DMS153 treated with DMSO at 0.1 percent for 48 hours (cell line): ENCODE results near the gene R3HDM4.

ENCODE experiments used
- DNase-seq: peaks from one replicate; lab custom pipeline; 2025; ENCODE audit not compliant: unreplicated experiment; lab: John Stamatoyannopoulos, UW

The R3HDM4 gene

DNA sequence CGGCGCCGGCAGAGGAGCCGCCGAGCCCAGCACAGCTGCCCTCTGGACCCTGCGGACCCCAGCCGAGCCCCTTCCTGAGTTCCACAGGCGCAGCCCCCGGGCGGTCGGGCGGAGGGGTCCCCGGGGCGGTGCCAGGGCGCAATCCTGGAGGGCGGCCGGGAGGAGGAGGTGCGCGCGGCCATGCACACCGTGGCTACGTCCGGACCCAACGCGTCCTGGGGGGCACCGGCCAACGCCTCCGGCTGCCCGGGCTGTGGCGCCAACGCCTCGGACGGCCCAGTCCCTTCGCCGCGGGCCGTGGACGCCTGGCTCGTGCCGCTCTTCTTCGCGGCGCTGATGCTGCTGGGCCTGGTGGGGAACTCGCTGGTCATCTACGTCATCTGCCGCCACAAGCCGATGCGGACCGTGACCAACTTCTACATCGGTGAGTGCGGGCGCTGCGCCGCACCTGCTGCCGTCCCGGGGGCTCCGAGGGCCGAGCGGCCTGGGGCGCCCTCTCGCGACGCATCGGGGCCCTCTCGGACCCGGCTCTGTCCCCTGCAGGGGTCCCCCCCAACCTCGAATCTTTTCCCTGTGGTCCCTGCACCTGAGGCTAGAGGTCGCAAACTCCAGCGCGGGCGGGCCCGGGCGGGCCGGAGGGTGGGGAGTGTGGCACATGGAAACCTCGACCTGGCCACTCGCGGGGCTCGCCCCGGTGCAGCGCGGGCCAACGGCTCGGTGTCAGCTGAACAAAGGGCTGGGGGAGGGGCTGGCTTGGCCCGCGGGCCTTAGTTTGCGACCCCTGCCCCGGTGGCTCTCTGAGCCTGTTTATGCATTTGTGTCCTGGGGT lies 4.5 kb upstream of the R3HDM4 start, which contains the start of gene KISS1R:
TSS of gene KISS1R (plus strand) at position 11 of the 829 bp plus-strand sequence. CDS start at position 181, 170 bp downstream.
- DNase-seq: no peak

DNA sequence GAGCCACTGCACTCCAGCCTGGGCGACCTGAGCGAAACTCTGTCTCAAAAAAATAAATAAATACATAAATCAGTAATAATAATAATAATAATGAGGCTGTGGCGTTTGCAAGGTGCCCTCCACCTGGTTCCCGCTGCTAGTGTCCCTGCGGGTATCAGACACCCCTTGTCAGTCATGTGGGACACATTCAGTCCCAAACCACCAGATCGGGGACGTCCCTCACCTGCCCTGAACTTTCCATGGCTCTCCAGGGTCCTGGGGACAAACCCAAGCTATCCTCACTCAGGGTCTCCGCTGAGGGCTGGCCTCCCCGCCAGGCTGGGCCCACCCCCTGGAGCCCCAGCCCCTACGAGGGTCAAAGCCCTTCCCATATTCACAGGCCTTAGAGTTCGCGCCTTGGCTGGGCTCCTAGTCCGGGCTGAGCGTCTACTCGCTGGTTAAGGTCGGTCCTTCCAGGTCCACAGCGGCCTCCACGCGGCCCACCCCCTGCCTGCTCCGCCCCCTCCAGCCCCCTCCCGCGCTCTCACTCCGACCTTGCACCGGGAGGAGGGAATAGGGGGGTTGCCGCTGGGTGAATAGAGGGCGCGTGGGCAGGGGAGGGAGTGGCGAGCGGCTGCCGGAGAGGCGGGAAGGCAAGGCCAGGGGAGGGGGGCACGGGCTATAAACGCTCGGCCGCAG lies 3.8 kb upstream of the R3HDM4 start:
- no peak for DNase-seq

DNA sequence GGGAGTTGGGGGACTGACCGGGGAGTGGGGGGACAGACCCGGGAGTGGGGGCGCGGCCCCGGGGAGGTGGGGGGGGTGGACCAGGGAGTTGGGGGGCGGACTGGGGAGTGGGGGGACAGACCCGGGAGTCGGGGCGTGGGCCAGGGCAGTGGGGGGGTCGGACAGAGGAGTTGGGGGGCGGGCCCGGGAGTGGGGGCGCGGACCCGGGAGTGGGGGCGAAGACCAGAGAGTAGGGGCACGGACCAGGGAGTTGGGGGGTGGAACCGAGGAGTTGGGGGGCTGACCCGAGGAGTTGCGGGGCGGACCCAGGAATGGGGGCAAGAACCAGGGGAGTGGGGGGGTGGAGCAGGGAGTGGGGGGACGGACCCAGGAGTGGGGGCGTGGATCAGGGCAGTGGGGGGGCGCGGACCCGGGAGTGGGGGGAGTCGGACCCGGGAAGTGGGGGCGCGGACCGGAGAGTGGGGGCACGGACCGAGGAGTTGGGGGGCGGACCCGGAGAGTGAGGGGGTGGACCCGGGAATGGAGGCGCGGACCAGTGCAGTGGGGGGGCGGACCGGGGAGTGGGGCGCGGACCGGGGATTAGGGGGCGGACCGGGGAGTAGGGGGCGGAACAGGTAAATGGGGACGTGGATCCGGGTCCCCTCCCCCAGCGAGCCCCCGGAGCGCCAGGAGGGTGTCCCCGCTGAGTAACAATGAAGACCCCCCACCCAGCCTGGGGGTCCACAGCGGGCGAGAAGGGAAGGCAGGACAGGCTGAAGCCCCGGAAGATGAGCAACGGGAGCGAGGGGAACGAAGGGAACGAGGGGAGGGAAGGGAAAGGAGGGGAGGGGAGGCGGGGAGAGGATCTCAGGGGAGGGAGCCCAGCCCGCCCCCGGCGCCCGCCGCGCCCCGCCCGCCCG lies 589 bp downstream of the R3HDM4 start:
- no peak for DNase-seq

DNA sequence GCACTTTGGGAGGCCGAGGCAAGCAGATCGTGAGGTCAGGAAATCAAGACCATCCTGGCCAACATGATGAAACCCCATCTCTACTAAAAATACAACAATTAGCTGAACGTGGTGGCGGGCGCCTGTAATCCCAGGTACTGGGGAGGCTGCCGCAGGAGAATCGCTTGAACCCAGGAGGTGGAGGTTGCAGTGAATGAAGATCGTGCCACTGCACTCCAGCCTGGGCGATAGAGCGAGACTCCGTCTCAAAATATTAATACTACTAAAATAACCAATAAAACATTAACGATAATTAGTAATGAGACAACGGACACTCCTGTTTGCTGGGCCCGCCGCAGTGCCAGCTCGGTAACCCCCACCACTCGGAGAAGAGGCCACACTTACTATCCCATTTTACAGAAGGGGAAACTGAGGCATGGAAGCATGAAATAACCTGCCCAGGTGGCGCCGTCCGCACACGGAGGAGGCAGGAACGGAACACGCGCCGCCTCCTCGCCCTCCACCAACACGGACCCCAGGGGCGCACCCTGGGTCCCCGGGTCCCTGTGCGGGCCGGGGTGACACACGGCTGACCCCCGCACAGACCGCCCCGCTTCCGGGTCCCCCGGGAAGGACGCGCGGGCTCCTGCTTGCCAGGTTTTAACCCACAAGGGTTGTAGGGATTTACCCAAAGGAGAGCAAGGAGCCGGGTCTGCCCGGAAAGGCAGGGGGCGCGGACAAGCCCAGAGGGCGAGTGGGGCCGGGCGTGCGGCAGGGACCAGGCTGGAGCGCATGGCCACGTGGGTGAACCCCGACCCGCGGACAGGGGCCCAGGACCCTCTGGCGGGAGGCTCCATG lies 1.6 kb downstream of the R3HDM4 start:
- DNase-seq: no peak

DNA sequence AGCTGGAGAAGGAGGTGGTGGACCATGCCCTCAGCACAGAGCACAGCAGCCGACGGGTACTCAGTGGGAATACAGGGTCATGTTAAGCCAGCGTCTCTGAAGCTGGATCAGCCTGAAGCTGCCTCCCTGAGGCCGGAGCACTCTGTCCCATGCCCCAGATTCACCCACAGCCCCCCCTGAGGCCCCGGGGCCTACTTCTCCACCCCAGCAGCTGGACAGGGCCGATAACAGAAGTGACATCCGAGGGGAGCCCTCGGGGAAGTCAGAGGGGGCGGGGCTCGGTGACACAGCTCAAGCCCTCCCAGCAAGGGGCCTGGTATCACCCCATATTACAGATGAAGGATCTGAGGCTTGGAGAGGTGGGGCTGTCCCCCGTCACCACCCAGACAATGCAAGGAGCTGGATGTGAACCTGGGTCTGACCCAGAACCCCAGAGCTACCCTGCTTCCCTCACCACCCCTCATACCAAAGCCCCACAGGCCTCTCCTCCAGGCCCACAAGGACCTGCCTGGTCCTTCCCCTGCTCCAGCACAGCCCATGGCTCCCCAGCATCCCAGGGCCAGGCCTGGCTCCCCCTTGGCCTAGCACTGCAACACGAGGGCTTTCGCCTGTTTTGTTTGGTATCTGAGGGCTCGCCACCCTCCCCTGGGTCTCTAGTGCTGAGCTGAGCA lies 5.7 kb downstream of the R3HDM4 start:
- no peak for DNase-seq

DNA sequence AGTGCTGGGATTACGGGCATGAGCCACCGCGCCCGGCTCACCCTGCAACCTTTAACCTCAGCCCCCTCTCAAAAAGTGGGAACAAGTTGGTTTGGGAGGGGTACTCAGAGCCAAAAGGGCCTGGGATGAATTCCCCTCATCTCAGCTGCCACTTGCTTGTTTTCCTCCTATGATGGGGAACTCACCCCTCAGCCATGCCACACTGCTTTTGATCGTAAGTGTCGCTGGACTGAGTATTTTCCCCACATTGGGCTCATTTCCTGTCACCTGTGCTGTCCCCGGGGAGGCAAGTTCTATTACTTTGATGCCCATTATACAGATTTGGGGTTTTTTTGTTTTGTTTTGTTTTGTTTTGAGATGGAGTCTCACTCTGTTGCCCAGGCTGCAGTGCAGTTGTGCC lies 6.5 kb downstream of the R3HDM4 start:
- no peak for DNase-seq

DNA sequence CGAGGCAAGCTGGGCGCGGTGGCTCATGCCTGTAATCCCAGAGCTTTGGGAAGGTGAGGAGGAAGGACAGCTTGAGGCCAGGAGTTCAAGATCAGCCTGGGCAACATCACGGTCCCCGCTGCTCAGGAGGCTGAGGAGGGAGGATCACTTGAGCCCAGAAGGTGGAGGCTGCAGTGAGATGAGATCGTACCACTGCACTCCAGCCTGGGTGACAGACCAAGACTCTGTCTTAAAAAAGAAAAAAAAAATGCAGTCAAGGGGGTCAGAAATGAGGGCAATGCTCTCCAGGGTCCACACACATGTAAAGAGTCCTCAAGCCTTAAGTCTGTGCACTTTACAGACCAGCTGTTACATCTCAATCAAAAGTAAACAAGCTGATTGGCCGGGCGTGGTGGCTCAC lies 8.5 kb downstream of the R3HDM4 start:
- no peak for DNase-seq

DNA sequence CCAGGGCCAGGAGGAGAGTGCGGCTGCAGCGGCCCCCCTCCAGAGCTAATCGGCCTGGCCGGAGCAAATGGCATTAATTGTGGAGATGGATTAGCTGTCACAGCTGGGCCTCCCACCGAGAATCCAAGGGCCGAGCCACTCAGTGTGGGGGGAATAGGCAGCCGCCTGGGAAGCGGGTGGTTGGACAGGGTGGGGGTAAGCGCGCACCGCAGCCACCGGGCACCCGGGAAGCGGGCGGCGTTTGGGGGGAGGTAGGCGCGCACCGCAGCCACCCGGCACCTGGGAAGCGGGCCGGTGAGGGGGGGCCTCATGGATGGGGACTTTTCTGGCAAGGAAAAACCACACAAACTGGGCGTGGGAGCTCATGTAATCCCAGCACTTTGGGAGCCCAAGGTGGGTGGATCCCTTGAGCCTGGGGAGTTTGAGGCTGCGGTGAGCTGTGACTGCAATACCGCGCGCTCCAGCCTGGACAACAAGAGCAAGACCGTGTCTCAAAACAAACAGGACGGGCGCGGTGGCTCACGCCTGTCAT lies 9.7 kb downstream of the R3HDM4 start:
- no peak for DNase-seq

DNA sequence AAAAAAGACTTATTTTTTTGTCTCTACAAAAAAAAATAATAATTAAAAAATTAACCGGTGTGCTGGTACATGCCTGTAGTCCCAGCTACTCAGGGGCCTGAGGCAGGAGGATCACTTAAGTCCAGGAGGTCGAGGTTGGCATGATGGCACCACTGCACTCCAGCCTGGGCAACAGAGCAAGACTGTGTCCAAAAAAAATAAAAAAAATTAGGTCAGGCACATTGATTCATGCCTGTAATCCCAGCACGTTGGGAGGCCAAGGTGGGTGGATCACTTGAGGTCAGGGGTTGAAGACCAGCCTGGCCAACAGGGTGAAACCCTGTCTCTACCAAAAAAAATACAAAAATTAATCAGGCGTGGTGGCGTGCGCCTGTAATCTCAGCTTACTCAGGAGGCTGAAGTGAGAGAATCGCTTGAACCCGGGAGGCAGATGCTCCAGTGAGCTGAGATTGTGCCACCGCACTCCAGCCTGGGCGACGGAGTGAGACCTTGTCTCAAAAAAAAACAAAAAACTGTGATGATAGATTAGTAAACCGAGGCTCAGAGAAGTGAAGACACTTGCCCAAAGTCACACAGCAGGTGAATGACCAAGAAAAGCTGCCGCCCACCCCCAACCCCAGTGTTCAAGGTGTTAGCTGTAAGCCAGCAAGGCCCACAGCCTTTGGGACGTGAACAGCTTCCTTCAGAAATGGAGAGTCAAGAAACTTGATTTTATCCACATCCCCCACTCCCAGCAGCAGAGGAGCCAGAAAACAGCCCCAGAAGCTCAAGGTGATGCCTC lies 10.4 kb downstream of the R3HDM4 start:
- DNase-seq: no peak

DNA sequence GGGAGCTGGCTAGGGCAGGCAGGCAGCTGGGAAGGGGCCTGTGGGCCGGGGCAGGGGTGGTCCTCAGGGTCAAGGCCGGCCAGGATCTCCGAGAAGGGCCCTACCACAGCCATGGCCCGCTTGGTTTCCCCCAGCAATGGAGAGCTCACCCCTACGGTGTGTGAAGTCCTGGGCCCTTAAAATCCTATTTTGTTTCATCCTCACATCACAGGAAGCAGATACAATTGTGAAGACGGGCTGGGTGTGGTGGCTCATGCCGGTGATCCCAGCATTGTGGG lies 11.0 kb downstream of the R3HDM4 start:
- DNase-seq: no peak

DNA sequence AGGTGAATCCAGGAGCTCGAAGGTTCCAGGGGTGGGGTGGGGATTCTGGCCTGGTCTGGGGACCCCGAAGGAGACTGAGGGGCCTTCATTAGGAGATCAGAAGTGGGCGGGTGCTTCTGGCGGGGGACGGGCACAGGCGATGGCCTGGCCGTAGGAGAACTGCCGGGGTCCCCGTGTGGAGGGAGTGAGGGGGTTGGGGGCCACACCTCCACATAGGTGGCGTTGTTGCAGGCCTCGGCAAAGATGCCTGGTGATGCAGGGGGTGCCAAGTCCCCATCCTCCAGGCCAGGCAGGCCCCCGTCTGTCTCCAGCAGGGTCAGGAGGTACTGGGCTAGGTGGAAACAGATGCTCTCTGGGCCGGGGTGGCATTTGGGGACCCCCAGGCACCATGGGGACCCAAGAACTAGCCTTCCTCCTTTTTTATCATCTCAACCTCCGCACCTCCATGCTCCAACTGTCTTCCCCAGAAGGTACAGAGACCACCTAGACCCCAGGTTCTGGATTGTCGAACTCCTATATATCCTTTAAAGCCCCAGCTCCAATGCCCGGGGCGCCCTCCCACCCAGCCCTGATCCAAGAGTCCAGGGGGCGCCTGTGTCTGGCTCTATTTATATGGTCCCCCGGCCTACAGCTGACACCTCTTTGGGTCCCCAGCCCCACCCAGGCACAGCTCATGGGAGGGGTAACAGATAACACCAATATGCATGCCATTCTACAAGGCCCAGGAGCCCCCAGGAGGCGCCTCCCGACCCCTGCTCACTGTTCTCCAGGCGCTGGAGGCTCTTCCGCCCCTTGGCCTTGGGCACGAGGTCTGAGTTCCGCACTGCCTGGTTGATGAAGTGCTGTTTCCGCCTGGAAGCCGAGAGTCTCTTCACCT lies 11.6 kb downstream of the R3HDM4 start:
- DNase-seq: no peak

DNA sequence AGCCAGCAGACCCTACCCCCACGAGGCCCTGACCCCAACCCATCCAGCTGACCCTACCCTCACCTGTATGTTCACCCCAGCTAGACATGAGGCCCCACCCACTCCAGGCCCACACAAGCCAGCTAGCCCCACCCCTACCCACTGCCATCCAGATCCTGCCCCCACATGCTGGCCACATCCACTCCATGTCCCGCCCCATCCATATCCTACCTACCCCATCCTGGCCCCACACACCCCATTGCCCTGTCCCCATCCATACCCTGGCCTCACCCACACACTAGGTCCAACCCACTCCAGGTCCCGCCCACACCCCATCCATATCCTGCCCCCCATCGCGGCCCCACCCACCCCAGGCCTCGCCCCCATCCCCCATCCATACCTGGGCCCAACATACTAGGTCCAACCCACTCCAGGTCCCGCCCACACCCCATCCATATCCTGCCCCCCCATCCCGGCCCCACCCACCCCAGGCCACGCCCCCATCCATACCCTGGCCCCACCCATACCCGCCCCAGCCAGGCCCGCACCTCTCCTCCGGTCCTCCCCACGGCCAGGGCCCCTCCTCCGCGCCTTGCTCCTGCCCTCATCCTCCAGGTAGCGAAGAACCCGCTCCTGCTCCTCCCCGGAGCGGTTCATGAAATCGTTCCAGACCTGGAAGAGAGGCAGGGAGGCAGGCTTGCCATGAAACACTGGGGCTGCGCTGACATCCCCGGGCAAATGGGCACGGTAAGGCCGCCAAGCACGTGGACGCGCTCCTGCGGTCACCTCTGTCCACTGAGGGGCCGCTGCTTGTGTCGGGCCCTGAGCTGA lies 12.5 kb downstream of the R3HDM4 start:
- no peak for DNase-seq

DNA sequence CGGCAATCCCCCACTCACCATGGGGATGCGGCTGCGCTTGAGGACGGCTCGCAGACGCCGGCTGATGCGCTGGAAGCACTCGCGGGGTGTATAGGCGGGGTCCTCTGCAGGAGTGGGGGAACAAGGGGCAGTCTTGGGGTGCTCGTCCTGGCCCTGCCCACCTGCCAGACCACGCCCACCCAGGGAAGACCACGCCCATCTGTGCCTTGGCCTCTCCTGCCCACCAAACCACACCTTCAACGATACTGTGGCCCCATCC lies 13.0 kb downstream of the R3HDM4 start:
- DNase-seq: no peak

DNA sequence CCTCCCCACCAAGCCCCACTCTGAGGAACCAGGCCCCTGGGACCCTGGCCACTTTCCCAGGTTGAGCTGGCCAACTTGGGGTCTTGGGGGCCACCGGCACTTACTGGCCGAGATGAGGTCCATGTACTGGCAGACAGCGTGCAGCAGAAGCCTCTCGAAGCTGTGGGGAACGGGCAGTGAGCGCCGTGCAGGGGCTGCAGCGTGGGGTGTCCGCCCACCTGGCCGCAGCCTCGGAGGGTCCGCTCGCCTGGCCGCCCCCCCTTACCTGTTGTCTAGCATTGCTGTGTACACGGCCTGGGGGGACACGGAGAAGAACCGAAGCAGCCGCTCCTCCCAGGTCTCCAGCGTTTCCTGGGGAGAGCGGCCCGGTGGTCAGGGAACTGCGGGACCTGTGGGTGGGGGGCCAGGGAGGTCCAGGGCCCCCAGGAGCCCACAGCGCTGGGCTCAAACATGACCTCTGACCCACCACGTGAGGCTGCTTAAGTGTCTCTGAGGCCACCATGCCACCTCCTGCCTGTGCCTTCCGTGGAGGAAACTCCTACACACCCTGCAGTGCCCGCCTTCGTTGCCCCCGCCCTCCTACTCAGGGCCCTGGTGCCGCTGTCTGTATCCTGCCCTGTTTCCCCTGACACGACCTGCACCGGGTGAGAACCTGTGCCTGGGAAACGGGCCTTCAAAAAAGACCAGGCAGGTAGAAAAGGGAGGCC lies 13.5 kb downstream of the R3HDM4 start:
- no peak for DNase-seq

DNA sequence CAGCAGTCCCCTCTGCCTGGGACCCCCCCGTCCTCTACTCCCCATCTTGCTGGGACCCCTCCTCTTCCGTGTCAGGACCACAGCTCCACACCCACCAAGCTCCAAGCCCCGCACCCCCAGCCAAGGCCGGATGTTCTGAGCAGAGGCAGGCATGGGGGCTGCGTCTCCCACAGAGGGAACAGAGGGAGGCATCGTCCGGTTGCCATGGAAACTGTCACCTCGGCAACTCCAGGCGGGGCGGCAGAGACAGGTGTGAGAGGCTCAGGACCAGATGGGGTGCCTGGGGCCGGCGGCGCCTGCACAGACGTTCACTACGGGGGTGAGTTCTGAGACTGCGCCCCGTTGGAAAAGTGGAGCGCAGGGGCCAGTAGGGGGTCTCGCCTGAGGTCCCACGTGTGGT lies 14.4 kb downstream of the R3HDM4 start:
- no peak for DNase-seq

DNA sequence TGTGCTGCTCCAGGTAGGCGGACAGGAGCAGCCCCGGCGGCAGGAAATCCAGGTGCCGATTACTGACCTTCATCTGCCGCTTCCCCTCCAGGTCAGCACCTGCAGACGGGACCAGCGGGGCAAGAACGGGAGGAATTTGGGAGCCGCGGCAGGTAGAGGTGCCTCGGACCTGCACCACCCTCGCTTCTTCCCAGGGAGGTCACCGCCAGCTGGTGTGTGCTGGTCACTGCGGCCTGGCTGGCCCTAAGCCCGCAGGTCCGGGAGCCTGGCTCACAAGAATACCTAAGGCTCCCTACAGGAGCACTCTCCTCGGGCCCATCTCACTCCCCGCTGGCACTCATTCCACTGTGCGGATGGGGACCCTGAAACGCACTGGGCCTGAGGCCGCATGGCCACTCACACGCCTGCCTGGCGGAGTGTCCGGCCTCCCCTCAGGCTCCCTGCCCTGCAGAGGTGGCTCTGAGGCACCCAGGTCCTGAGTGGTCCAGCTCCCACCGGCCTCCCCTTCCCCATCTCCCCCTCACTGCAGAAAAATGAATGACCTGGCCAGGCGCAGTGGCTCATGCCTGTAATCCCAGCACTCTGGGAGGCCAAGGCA lies 15.5 kb downstream of the R3HDM4 start:
- no peak for DNase-seq

DNA sequence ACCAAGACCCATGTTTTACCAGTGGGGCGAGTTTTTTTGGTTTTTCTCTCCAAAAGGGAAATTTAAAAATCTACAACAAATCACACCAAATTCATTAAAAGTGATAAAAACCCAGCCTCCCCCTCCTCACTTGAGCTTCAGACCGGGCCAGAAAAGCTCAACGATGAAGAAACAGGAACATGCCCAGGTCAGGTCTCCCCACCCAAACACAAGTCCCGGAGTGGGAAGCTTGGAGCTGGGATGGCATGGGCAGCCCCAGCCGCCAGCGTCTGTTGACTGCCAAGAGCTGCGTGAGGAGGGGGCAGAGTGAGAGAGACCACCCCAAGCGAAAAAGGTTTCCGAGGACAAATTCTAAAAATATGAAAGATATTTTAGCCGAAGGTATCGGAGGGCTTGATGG lies 16.0 kb downstream of the R3HDM4 start:
- DNase-seq: no peak
